Loucy (cell line): ENCODE measurements around the gene CDNF.

ENCODE experiments used
- EZH2phosphoT487 ChIP-seq: fragments of 200-600 bp; IDR thresholded peaks from 2 replicates; pipeline ENCODE4 v1.6.1; 2018; ENCODE audit warnings: antibody characterized with exemption, mild to moderate bottlenecking, moderate library complexity, borderline replicate concordance
- TF ChIP-seq, protein P1 (sequence below): fragments of 200-600 bp; sonication (generic); conservative IDR thresholded peaks from 2 replicates; pipeline ENCODE4 v1.5.1; 2014; ENCODE audit warnings: mild to moderate bottlenecking, antibody characterized with exemption, low read length

DNA sequence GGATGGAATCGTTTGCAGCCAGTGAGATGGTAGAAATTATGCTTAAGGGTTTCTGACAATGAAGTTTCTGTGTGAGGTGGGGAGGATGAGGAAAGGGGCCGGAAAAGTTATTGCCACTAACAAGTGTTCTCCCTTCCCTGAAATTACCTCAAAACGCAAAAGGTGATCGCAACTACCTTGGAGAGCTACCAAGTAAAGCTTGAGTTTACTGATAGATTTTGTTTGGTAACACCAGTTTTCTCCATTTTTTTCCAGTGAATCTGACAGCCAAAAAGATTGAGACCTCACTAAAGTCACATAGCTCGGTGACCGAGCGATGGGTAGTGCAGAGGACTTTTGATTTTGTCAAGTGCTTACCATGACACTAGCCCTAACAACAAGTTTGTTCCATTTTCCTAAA is 42.4 kb upstream of the CDNF start:
- TF ChIP-seq, protein P1, sequence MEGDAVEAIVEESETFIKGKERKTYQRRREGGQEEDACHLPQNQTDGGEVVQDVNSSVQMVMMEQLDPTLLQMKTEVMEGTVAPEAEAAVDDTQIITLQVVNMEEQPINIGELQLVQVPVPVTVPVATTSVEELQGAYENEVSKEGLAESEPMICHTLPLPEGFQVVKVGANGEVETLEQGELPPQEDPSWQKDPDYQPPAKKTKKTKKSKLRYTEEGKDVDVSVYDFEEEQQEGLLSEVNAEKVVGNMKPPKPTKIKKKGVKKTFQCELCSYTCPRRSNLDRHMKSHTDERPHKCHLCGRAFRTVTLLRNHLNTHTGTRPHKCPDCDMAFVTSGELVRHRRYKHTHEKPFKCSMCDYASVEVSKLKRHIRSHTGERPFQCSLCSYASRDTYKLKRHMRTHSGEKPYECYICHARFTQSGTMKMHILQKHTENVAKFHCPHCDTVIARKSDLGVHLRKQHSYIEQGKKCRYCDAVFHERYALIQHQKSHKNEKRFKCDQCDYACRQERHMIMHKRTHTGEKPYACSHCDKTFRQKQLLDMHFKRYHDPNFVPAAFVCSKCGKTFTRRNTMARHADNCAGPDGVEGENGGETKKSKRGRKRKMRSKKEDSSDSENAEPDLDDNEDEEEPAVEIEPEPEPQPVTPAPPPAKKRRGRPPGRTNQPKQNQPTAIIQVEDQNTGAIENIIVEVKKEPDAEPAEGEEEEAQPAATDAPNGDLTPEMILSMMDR = no peak
- no peak for TF ChIP-seq EZH2phosphoT487
